Liver (tissue), 9 donors: ENCODE measurements around the gene C1QTNF1. TPM values are rescaled to one million over a fixed set of nuclear protein-coding genes. Genes with fewer than 3 reads are reported as not detected.
A peak's percentile ranks its signal among the peaks of the same experiment; 100 is the strongest.

Experiments used
- DNase-seq: peaks from one replicate; pipeline ENCODE4 v3.0.0-alpha.2; 2017; ENCODE audit warnings: low spot score
- H3K27ac ChIP-seq, 2 donors: one replicate each; pipeline ENCODE4 v1.7.0; 2013; ENCODE audit warnings: inconsistent platforms in 2 of 2, low read length in 2 of 2, control low read depth in 1 of 2, low read depth in 1 of 2, mild to moderate bottlenecking in 1 of 2
- H3K27me3 ChIP-seq, 4 donors: one replicate each; pipeline versions ENCODE4 v1.6.1 to v1.7.0; 2013; ENCODE audit warnings: low read length in 3 of 4, inconsistent platforms in 1 of 4, mild to moderate bottlenecking in 1 of 4, moderate library complexity in 1 of 4; ENCODE audit not compliant: control insufficient read depth in 4 of 4, insufficient read depth in 4 of 4
- H3K36me3 ChIP-seq, 4 donors: one replicate each; pipeline versions ENCODE4 v1.6.1 to v1.7.0; 2013; ENCODE audit warnings: low read length in 3 of 4, mild to moderate bottlenecking in 3 of 4, low read depth in 1 of 4, moderate library complexity in 1 of 4; ENCODE audit not compliant: control insufficient read depth in 4 of 4, insufficient read depth in 3 of 4
- H3K4me1 ChIP-seq, 4 donors: one replicate each; pipeline versions ENCODE4 v1.6.1 to v1.7.0; 2013; ENCODE audit warnings: low read length in 3 of 4, mild to moderate bottlenecking in 3 of 4, moderate library complexity in 1 of 4; ENCODE audit not compliant: control insufficient read depth in 4 of 4, insufficient read depth in 4 of 4
- H3K4me3 ChIP-seq, 3 donors: one replicate each; pipeline versions ENCODE4 v1.6.1 to v1.7.0; 2013; ENCODE audit warnings: low read length in 3 of 3, control low read depth in 1 of 3, low read depth in 1 of 3, mild to moderate bottlenecking in 1 of 3
- H3K9ac ChIP-seq, 2 donors: one replicate each; pipeline ENCODE4 v1.7.0; 2013; ENCODE audit warnings: low read length in 2 of 2, mild to moderate bottlenecking in 2 of 2, moderate library complexity in 2 of 2, control low read depth in 1 of 2, low read depth in 1 of 2
- H3K9me3 ChIP-seq, 4 donors: one replicate each; pipeline versions ENCODE4 v1.6.1 to v1.7.0; 2013; ENCODE audit warnings: low read length in 3 of 4; ENCODE audit not compliant: control insufficient read depth in 4 of 4
- ATF3 ChIP-seq: IDR thresholded peaks from 2 replicates; pipeline ENCODE4 v1.6.1; 2016; ENCODE audit warnings: antibody characterized with exemption
- CTCF ChIP-seq: fragments of 150-350 bp; IDR thresholded peaks from 2 replicates; pipeline ENCODE4 v1.5.1; 2017; ENCODE audit warnings: improper control_type of control experiment, low read depth, low read length; ENCODE audit not compliant: missing input control
- EGR1 ChIP-seq, 2 donors: IDR thresholded peaks; 2 replicates each; pipeline ENCODE4 v1.6.1; 2016 to 2018; ENCODE audit warnings: antibody characterized with exemption in 2 of 2, low read depth in 2 of 2
- FOXA1 ChIP-seq: IDR thresholded peaks from 2 replicates; pipeline ENCODE4 v1.6.1; 2016; ENCODE audit warnings: antibody characterized with exemption
- FOXA2 ChIP-seq: IDR thresholded peaks from 2 replicates; pipeline ENCODE4 v1.6.1; 2016; ENCODE audit warnings: antibody characterized with exemption
- HNF4A ChIP-seq, 2 donors: conservative IDR thresholded peaks; 2 replicates each; pipeline ENCODE4 v1.6.1; 2016; ENCODE audit warnings: antibody characterized with exemption in 2 of 2, mild to moderate bottlenecking in 2 of 2
- HNF4G ChIP-seq: IDR thresholded peaks from 2 replicates; pipeline ENCODE4 v1.6.1; 2016; ENCODE audit warnings: antibody characterized with exemption
- JUND ChIP-seq, 2 donors: IDR thresholded peaks; 2 replicates each; pipeline ENCODE4 v1.6.1; 2016; ENCODE audit warnings: antibody characterized with exemption in 2 of 2
- MAX ChIP-seq: IDR thresholded peaks from 2 replicates; pipeline ENCODE4 v1.6.1; 2016; ENCODE audit warnings: antibody characterized with exemption
- NR2F2 ChIP-seq: IDR thresholded peaks from 2 replicates; pipeline ENCODE4 v1.6.1; 2016; ENCODE audit warnings: antibody characterized with exemption
- RAD21 ChIP-seq, 2 donors: IDR thresholded peaks; 2 replicates each; pipeline ENCODE4 v1.6.1; 2016; ENCODE audit warnings: antibody characterized with exemption in 2 of 2, mild to moderate bottlenecking in 2 of 2
- REST ChIP-seq: IDR thresholded peaks from 2 replicates; pipeline ENCODE4 v1.6.1; 2016; ENCODE audit warnings: antibody characterized with exemption, mild to moderate bottlenecking
- RXRA ChIP-seq, 2 donors: IDR thresholded peaks; 2 replicates each; pipeline ENCODE4 v1.6.1; 2017 to 2018; ENCODE audit warnings: antibody characterized with exemption in 2 of 2, mild to moderate bottlenecking in 1 of 2
- SP1 ChIP-seq: IDR thresholded peaks from 2 replicates; pipeline ENCODE4 v1.6.1; 2018; ENCODE audit warnings: antibody characterized with exemption, mild to moderate bottlenecking
- TAF1 ChIP-seq: conservative IDR thresholded peaks from 2 replicates; pipeline ENCODE4 v1.6.1; 2016; ENCODE audit warnings: antibody characterized with exemption, mild to moderate bottlenecking
- YY1 ChIP-seq: IDR thresholded peaks from 2 replicates; pipeline ENCODE4 v1.6.1; 2016; ENCODE audit warnings: antibody characterized with exemption, mild to moderate bottlenecking
- ZBTB33 ChIP-seq: IDR thresholded peaks from 2 replicates; pipeline ENCODE4 v1.6.1; 2016; ENCODE audit warnings: antibody characterized with exemption
- WGBS: extraction: QIAGEN DNeasy Blood & Tissue Kit; methylation state at CpG from one replicate; pipeline ENCODE4 v1.1.7; 2013; 5-methylcytosine and 5-hydroxymethylcytosine counted together
- polyA plus RNA-seq, 2 donors: library from polyadenylated mRNA; stranded (reverse) in 1 of 2; unstranded in 1 of 2; fragments of 200-250 nt in 1 of 2; fragments of >200 nt in 1 of 2; fragmentation: Nextera tagmentation in 1 of 2; extraction: Ambion mirVana in 1 of 2; gene quantifications; one replicate each; pipeline versions ENCODE4 v1.2.1 to v1.2.3, GENCODE V29; 2013 to 2015
- total RNA-seq, 2 donors: library from RNA; depleted of rRNA; stranded (reverse); fragments of >200 nt; gene quantifications; one replicate each; pipeline ENCODE4 v1.2.3, GENCODE V29; 2014
- donor health status: healthy.
- donor health status: healthy.
- donor health status: healthy.
- donor health status: healthy.
- donor health status: healthy.

Gene C1QTNF1
- total and polyA plus RNA-seq, 4 donors = 0.56 to 54.6 (median 16.1) TPM

- Histone ChIP-seq H3K27me3 (no peaks in the 10 kb centered on the region), H3K9me3 (no peaks in the 10 kb centered on the region), H3K27ac (no peak overlapping the region), H3K4me3 (peak overlapping the region in 1 of 3 donors; percentile 81), H3K36me3 (peaks cover 0 to 21% (median 15%) of the 10 kb centered on the region in 4 donors), H3K9ac (peak overlapping the region in 1 of 2 donors; percentile 62), H3K4me1 (peaks cover 5 to 12% (median 7%) of the 10 kb centered on the region in 4 donors)
- DNase-seq = no peak
- 85% methylated on average over 9 of the region's 9 CpGs for WGBS
- no peak for TF ChIP-seq ATF3
- TF ChIP-seq CTCF = no peak
- no peak for TF ChIP-seq SP1
- TF ChIP-seq TAF1 = no peak
- no peak for TF ChIP-seq YY1
- no peak for TF ChIP-seq NR2F2
- no peak for TF ChIP-seq JUND (IDR thresholded peaks at IDR 0.05)
- TF ChIP-seq ZBTB33 = no peak
- TF ChIP-seq REST = no peak
- TF ChIP-seq HNF4G = no peak
- TF ChIP-seq HNF4A (conservative IDR thresholded peaks at IDR 0.05) = no peak
- TF ChIP-seq RXRA (IDR thresholded peaks at IDR 0.05) = no peak
- TF ChIP-seq MAX = no peak
- TF ChIP-seq FOXA2 = no peak
- no peak for TF ChIP-seq FOXA1
- TF ChIP-seq RAD21 (IDR thresholded peaks at IDR 0.05) = no peak
- no peak for TF ChIP-seq EGR1 (IDR thresholded peaks at IDR 0.05; ENCODE audit: low read depth in 2 of 2)
Measured at GRCh38 chr17:79075861-79076406, 52.0 kb downstream of the C1QTNF1 start.
